ENCODE data around the gene SLC29A3.

SLC29A3 gene

DNA sequence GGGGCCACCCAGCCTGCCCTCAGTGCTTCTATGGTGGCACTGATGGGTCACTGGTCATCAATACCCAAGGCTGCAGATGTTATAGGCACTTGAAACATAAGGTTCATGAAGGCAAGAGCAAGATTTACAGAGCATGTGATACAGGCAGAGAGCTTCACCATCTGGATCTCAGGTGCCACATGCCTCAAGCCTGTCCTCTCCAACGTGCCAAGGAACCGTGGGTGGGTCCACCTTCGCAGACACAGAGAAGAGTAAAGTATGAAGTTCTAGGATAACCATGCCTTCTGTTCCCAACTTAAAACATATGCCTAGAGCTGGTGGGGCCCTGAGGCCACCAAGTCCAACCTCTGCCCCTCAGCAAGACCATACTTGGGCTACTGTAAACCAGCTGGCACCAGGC is 51.0 kb downstream of the SLC29A3 start:
- DNase-seq (ENCODE audit: low spot score) = no peak

DNA sequence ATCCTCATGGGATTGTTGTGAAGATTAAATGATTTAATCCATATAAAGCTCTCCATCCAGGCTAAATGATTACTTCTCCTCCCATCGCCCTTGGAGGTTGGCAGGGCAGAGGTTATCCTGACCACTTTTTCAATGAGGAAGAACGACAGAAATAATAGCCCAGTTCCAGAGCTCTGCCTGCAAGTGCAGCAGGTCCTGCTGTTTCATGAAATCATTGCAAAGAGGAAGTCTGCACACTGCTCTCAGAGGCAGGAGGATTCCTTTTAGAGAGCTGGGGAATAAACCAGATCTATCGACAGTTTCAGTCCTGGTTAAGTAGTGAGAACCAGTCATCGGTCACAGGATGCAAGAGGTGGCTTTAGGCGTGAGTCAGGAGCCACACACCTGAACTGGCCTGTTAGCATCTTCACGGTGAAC is 52.7 kb downstream of the SLC29A3 start:
- DNase-seq (ENCODE audit: low spot score) = no peak

DNA sequence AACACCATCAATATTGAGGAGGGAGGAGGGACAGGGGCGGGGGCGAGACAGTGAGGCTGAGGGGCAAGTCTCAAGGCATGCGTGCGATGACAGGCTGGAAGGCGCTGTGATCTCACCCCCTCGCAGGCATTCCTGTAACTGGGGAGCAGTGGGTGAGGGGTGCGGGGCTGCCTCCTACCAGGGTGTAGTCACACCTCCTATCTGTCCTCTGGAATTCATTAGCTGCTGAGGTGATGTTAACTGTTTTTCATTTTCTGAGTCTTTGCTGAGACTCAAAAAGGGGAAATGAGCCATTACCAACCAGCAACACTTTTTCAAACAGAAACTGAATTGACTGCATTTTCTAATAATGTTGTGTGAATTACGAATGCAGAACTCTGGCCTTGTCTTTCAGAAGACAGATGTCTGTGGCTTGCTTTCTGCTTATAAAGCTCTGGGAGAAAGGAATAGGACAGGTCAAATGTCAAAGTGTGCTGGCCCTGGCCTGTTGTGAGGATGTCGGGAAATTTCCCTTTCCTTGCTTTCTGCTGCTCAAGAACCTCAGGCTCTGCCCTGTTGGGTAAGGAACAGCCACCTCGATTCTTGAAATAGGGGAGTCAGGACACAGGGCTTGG is 53.9 kb downstream of the SLC29A3 start:
- peak; percentile 22 for DNase-seq (ENCODE audit: low spot score)

GRCh38 chr10:71374481-71375233 is 55.6 kb downstream of the SLC29A3 start:
- DNase-seq (ENCODE audit: low spot score) = no peak

DNA sequence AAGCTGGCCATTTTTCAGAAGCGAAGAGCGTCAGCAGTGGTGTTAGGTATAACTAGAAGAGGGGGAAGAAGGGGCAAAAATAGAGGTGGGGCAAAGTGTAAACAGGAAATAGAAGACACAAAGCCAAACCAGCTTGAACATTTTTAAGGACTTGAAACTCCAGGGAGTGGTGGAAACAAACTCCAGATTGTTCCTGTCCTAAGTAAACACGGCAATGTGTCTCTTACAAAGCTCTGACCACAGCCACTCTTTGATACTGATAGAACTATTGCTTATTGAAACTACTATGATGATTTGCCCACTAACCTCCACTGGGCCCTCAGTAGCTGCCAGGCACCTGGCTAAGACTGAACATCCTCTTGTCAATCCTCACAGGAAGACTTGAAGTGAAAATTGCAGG is 56.9 kb downstream of the SLC29A3 start:
- DNase-seq (ENCODE audit: low spot score) = no peak

GRCh38 chr10:71378336-71379117 is 59.5 kb downstream of the SLC29A3 start:
- no peak for DNase-seq (ENCODE audit: low spot score)

GRCh38 chr10:71379118-71379766 is 60.2 kb downstream of the SLC29A3 start:
- no peak for DNase-seq (ENCODE audit: low spot score)

- no peak for DNase-seq (ENCODE audit: low spot score)
These were observed 61.8 kb downstream of the SLC29A3 start for GRCh38 chr10:71380841-71381240.

- DNase-seq (ENCODE audit: low spot score) = no peak
These were observed 62.6 kb downstream of the SLC29A3 start for GRCh38 chr10:71381611-71382010.

- DNase-seq (ENCODE audit: low spot score) = no peak
These were observed 63.0 kb downstream of the SLC29A3 start for GRCh38 chr10:71382028-71382427.

DNA sequence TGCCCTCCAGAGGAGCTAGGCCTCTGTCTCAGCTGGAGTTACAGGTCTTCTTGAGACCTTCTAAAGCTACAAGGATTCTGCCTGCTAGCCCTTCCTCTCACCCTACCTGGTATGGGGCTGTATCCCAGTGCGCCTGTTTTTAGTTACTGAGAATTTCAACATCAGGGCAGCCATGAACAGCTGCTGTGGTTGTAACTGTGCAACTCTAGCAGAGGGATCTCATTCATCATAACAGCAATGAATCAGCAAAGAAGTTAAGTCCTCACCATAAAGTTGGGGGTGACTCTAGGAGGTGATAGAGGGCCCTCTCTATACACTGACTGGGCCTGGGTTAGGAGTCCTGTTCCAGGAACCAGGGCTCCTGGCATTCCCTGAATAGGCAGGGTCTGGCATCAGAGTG is 63.7 kb downstream of the SLC29A3 start:
- no peak for DNase-seq (ENCODE audit: low spot score)

DNA sequence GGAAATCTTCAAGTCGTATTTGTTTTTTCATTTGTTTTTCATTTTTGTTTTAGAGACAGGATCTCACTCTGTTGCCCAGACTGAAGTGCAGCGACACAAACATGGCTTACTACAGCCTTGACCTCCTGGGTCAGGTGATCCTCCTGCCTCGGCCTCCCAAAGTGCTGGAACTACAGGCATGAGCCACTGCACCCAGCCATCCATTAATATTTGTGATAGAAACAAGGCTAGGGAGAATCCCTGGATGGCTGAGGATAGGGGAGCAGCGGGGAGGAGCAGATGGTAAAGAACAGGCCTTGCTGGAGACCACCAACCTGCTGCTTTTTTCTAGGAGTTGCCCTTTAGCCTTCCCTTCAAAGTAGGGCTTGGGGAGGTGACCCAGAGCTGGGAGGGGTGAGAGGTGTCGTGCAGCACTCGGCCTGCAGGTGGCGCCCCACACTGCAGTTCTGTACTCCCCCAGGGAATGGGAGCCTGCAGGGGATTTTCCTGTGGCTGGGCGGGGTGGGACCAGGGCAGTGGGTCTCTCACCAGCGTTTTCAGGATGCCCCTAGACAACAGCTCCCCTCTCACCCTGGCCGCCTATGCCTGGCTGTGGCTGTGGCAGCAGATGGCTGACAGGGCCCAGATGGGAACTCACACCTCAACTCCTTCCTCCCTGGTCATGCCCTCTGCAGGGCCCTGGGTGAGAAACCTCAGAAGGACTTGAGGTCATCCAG is 65.1 kb downstream of the SLC29A3 start:
- DNase-seq (ENCODE audit: low spot score) = peak; percentile 86

DNA sequence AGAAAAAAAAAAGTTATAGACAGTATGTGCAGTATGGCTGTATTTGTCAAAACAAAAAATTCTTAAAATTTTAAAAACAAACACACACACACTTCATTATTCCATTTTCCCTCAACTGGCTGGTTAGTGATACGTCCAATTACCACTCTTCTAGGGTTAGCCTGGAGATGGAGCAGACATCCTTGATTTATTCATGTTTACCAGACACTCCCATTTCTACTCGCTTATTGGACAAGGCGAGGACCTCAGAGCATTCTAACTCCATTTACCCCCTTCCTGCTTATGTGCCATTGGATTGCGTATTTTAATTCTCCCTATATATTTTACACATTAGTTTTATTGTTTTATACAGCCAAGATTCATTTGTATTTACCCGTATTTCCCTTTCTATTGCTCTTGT is 69.1 kb downstream of the SLC29A3 start:
- DNase-seq (ENCODE audit: low spot score) = no peak

DNA sequence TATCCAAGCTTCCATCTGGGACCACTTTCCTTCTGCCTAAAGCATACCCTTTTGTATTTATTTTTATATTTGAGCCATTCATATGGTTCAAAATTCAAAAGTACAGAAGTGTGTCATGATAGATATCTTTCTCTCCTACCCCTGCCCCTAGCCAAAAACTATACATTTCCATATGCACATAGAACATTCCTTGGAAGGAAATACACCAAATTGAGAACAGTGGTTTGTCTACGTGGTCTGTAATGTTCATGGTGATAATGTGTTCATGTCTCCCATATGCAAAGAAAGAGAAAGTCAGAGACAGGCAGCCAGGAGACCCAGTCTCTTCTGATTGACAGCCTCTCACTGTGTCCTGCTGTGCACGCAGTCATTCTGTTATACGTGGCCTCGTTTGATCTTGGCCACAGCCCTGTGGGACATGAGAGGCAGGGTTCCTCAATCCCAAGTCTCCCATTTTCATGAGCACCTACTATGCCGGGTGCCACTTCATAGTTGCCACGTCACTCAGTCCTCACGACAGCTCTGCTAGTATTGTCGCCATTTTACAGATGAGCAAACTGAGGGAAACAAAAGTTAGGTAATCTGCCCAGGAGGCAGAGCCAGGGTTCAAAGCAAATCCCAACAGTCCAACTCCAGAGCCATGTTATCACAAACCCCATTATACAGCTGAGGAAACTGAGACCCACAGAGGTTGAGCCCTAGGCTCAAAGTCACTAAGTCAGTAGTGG is 69.7 kb downstream of the SLC29A3 start:
- no peak for DNase-seq (ENCODE audit: low spot score)

DNA sequence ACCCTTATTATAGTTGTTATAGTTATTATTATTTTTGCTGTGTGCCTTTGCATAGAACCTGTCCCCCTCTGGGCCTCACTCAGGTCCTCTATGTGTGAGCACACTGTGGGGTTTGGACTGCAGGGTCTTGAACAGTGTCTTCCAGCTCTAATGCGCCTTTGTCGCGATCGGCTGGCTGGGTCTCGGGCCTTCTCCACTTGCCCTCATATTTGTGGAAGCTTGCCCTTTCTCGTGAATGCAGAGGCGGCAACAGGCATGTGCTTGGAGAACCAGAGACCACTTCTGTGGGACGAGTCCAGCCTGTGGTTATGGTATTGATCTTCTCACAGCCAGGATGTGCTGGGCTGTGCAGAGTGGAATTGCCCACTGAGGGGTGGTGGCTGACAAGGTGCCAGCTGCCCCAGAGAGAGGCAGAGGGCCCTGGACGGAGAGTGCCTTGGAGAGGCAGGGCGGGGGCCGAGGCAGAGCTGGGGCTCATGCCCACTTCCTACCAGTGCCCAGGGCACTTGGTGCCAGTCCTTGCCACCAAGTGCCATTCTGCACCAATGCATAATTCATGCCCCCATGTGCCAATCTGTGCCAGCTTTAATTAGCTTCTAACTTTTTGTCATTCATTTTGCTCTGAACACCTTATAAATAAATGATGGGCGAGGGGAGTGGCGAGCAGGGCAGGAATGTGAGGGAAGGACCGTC is 70.9 kb downstream of the SLC29A3 start:
- no peak for DNase-seq (ENCODE audit: low spot score)

GRCh38 chr10:71390461-71390835 is 71.4 kb downstream of the SLC29A3 start:
- DNase-seq (ENCODE audit: low spot score) = no peak

DNA sequence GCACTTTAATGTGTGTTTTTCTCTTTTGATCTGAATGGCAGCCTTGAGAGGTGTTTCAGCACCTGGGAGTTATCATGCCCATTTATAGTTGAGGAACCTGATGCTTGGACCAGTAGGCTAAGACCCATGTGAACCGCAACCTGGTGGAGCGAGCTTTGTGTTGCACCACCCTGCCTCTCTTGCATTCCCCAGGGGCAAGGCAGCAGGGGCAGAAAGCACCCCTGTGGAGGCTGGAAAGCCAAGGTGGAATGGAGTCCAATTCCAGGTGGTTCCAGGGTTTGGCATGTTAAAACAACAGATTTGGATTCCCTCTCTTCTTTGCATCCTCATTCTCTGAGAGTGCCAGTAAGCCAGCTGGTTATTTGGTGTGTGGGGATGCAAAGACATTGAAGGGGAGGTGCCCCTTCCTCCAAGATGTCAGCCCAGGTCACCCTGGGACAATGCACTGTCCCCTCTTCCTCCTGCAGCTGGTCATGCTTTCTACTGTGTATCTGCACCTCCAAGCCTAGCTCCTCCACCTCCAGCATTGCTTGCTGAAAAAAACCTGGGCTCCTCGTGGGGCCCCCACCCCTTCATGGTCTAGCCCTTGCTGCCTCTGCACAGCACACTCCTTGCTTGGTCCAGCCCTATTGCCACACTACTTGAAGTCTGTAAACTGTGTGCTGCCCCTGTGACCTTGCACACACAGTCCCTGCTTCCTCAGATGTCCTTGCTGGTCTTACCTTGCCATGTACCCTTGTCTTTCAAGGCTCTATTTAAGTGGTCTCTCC is 72.0 kb downstream of the SLC29A3 start:
- DNase-seq (ENCODE audit: low spot score) = no peak

DNA sequence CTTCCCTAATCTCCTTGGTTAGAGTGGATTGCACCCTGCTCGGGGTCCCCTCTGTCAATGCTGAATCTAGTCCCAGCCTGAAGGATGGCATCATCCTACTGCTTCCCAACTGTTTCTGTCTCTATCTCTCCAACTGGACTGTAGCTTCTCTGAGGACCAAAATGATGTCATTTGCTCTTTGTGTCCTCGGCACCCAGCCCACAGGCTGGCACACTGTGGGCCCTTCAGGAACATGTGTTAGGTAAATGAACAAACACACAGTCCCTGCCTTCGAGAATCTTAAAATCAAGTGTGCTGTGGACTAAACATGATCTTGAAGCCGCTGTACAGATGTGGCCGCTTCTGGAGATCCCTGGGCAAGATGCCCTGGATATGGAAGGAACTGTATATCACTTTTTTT is 72.6 kb downstream of the SLC29A3 start:
- no peak for DNase-seq (ENCODE audit: low spot score)

- no peak for DNase-seq (ENCODE audit: low spot score)
These were observed 73.2 kb downstream of the SLC29A3 start for GRCh38 chr10:71392292-71392691.
